HEK293 (cell line): ENCODE measurements around the gene TOM1.

ENCODE experiments used
- CTCF ChIA-PET: fragments of 350-600 bp; formaldehyde crosslinking; extraction: SDS; loops from one replicate; lab custom pipeline; 2021; ENCODE audit warnings: antibody characterized with exemption; lab: Yijun Ruan, JAX
- POLR2A ChIA-PET: fragments of 300-600 bp; formaldehyde crosslinking; extraction: SDS; loops from one replicate; lab custom pipeline; 2020; ENCODE audit warnings: antibody characterized with exemption, inconsistent platforms; lab: Yijun Ruan, JAX
- H3K27ac ChIP-seq: fragments of 200-500 bp; sonication (Bioruptor generic); 2 replicates; pipeline ENCODE4 v1.5.1; 2014; ENCODE audit warnings: low read depth, low read length, control low read depth, inconsistent platforms; ENCODE audit errors: extremely low read depth
- H3K36me3 ChIP-seq, 2 experiments: fragments of 200-500 bp in 1 of 2; sonication (Bioruptor generic) in 1 of 2; 1 replicate in 1 of 2; 2 replicates in 1 of 2; pipeline ENCODE4 v1.5.1; 2014 to 2017; ENCODE audit warnings: inconsistent platforms in 2 of 2, low read length in 2 of 2; ENCODE audit not compliant: control insufficient read depth in 2 of 2, insufficient read depth in 1 of 2
- H3K4me1 ChIP-seq: fragments of 200-500 bp; sonication (Bioruptor generic); 2 replicates; pipeline ENCODE4 v1.5.1; 2014; ENCODE audit warnings: mild to moderate bottlenecking, low read length, inconsistent platforms; ENCODE audit not compliant: control insufficient read depth, insufficient read depth
- H3K4me3 ChIP-seq: 2 replicates; pipeline ENCODE4 v1.5.1; 2011; ENCODE audit warnings: low read depth, mild to moderate bottlenecking, control low read depth, low read length, moderate library complexity
- H3K9me3 ChIP-seq: fragments of 200-500 bp; sonication (Bioruptor generic); 2 replicates; pipeline ENCODE4 v1.5.1; 2014; ENCODE audit warnings: low read depth, low read length, inconsistent platforms; ENCODE audit not compliant: control insufficient read depth, insufficient read depth
- KLF7 ChIP-seq: fragments of 450-650 bp; formaldehyde crosslinking; IDR thresholded peaks from 2 replicates; pipeline ENCODE4 v1.5.1; 2016; ENCODE audit warnings: missing biosample characterization, missing genetic modification characterization, borderline replicate concordance
- ZBTB1 ChIP-seq: fragments of 450-650 bp; formaldehyde crosslinking; IDR thresholded peaks from 2 replicates; pipeline ENCODE4 v1.5.1; 2016; ENCODE audit warnings: missing biosample characterization, missing genetic modification characterization
- ZBTB21 ChIP-seq: fragments of 450-650 bp; formaldehyde crosslinking; IDR thresholded peaks from 2 replicates; pipeline ENCODE4 v1.5.1; 2017; ENCODE audit warnings: missing biosample characterization, missing genetic modification characterization
- ZFP37 ChIP-seq: fragments of 450-650 bp; formaldehyde crosslinking; IDR thresholded peaks from 2 replicates; pipeline ENCODE4 v1.5.1; 2016; ENCODE audit warnings: missing biosample characterization, missing genetic modification characterization
- ZNF184 ChIP-seq: fragments of 450-650 bp; IDR thresholded peaks from 2 replicates; pipeline ENCODE4 v1.5.1; 2018; ENCODE audit warnings: missing biosample characterization, mild to moderate bottlenecking, missing genetic modification characterization
- ZNF202 ChIP-seq: fragments of 450-650 bp; formaldehyde crosslinking; IDR thresholded peaks from 2 replicates; pipeline ENCODE4 v1.5.1; 2016; ENCODE audit warnings: missing biosample characterization, missing genetic modification characterization, borderline replicate concordance
- ZNF211 ChIP-seq: fragments of 450-650 bp; formaldehyde crosslinking; IDR thresholded peaks from 2 replicates; pipeline ENCODE4 v1.5.1; 2016; ENCODE audit warnings: low read depth, missing biosample characterization, missing genetic modification characterization
- ZNF221 ChIP-seq: fragments of 450-650 bp; formaldehyde crosslinking; IDR thresholded peaks from 2 replicates; pipeline ENCODE4 v1.5.1; 2017; ENCODE audit warnings: missing biosample characterization, missing genetic modification characterization, borderline replicate concordance
- ZNF302 ChIP-seq: fragments of 450-650 bp; formaldehyde crosslinking; IDR thresholded peaks from 2 replicates; pipeline ENCODE4 v1.5.1; 2016; ENCODE audit warnings: missing biosample characterization, missing genetic modification characterization, low read depth
- ZNF350 ChIP-seq: fragments of 450-650 bp; formaldehyde crosslinking; IDR thresholded peaks from 2 replicates; pipeline ENCODE4 v1.5.0; 2017; ENCODE audit warnings: missing biosample characterization, mild to moderate bottlenecking, missing genetic modification characterization
- ZNF366 ChIP-seq: fragments of 450-650 bp; formaldehyde crosslinking; conservative IDR thresholded peaks from 2 replicates; pipeline ENCODE4 v1.5.1; 2016; ENCODE audit warnings: missing biosample characterization, missing genetic modification characterization
- ZNF37A ChIP-seq: fragments of 450-650 bp; IDR thresholded peaks from 2 replicates; pipeline ENCODE4 v1.5.1; 2018; ENCODE audit warnings: missing biosample characterization, missing genetic modification characterization
- ZNF416 ChIP-seq: fragments of 450-650 bp; formaldehyde crosslinking; IDR thresholded peaks from 2 replicates; pipeline ENCODE4 v1.5.1; 2016; ENCODE audit warnings: missing biosample characterization, missing genetic modification characterization
- ZNF561 ChIP-seq: fragments of 450-650 bp; IDR thresholded peaks from 2 replicates; pipeline ENCODE4 v1.5.1; 2018; ENCODE audit warnings: missing biosample characterization, missing genetic modification characterization, borderline replicate concordance
- ZNF623 ChIP-seq: fragments of 450-650 bp; formaldehyde crosslinking; IDR thresholded peaks from 2 replicates; pipeline ENCODE4 v1.5.1; 2016; ENCODE audit warnings: missing biosample characterization, missing genetic modification characterization
- ZNF777 ChIP-seq: fragments of 450-650 bp; formaldehyde crosslinking; IDR thresholded peaks from 2 replicates; pipeline ENCODE4 v1.5.1; 2017; ENCODE audit warnings: missing biosample characterization, missing genetic modification characterization, borderline replicate concordance
- ZNF830 ChIP-seq: fragments of 450-650 bp; IDR thresholded peaks from 2 replicates; pipeline ENCODE4 v1.5.0; 2018; ENCODE audit warnings: missing biosample characterization, missing genetic modification characterization, low read depth, mild to moderate bottlenecking, moderate library complexity
- ZNF837 ChIP-seq: fragments of 450-650 bp; formaldehyde crosslinking; IDR thresholded peaks from 2 replicates; pipeline ENCODE4 v1.5.1; 2016; ENCODE audit warnings: missing biosample characterization, missing genetic modification characterization
- TF ChIP-seq, protein P1 (sequence below): fragments of 450-650 bp; formaldehyde crosslinking; IDR thresholded peaks from 2 replicates; pipeline ENCODE4 v1.5.1; 2016; ENCODE audit warnings: missing biosample characterization, missing genetic modification characterization, low read depth
- TF ChIP-seq, protein P2 (sequence below): fragments of 450-650 bp; formaldehyde crosslinking; IDR thresholded peaks from 2 replicates; pipeline ENCODE4 v1.5.1; 2016; ENCODE audit warnings: missing biosample characterization, missing genetic modification characterization
- TF ChIP-seq, protein P3 (sequence below): fragments of 450-650 bp; formaldehyde crosslinking; IDR thresholded peaks from 2 replicates; pipeline ENCODE4 v1.5.1; 2016; ENCODE audit warnings: missing biosample characterization, missing genetic modification characterization
- TF ChIP-seq, protein P4 (sequence below): fragments of 450-650 bp; formaldehyde crosslinking; IDR thresholded peaks from 2 replicates; pipeline ENCODE4 v1.5.1; 2016; ENCODE audit warnings: missing biosample characterization, missing genetic modification characterization
- TF ChIP-seq, protein P5 (sequence below): fragments of 450-650 bp; formaldehyde crosslinking; IDR thresholded peaks from 2 replicates; pipeline ENCODE4 v1.5.1; 2016; ENCODE audit warnings: missing biosample characterization, missing genetic modification characterization

TOM1 gene

DNA sequence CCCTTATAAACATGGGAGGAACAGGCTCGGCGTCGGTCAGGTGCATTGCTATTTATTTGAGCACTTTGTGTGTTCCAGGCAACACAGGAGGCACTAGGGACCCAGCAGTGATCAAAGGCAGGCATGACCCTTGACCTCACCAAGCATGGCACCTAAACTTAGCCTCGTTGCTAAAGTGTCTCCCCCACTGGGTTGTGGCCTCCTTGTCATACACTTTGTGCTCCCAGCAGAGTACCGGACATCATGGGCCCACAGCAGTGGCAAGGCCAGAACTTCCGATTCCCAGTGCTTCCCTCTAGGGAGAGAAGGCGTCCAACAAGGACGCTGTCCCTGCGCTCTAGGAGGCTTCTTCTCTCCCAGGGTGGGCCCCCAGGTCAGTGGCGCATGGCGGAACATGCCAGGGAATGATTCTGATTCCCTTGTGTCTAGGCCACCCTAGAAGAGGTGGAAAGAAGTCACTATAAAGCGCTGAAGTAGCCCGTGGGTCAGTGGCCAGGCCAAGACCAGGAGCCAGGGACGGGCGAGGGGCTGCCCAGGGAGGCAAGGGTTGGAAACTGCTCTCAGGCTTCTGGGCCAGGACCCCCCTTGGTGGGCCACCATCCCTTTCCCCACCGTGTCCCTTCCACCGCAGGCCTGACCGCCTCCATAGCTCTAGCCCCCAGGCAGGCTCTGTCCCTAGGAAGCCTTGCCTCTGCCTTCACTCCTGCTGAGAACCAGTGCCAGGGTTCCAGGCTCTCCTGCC, 19.7 kb downstream of the TOM1 start:
- H3K27ac ChIP-seq: no peak overlapping the region
- no peak overlapping the region for H3K4me3 ChIP-seq
- H3K4me1 ChIP-seq: no peaks in the 10 kb centered on the region
- no peak for TF ChIP-seq ZNF416 (tag by site-specific recombination)
- TF ChIP-seq, protein P1, sequence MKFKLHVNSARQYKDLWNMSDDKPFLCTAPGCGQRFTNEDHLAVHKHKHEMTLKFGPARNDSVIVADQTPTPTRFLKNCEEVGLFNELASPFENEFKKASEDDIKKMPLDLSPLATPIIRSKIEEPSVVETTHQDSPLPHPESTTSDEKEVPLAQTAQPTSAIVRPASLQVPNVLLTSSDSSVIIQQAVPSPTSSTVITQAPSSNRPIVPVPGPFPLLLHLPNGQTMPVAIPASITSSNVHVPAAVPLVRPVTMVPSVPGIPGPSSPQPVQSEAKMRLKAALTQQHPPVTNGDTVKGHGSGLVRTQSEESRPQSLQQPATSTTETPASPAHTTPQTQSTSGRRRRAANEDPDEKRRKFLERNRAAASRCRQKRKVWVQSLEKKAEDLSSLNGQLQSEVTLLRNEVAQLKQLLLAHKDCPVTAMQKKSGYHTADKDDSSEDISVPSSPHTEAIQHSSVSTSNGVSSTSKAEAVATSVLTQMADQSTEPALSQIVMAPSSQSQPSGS (tag by site-specific recombination): no peak
- no peak for TF ChIP-seq ZFP37 (tag by site-specific recombination)
- no peak for TF ChIP-seq ZNF302
- no peak for TF ChIP-seq ZNF37A (tag by site-specific recombination)
- no peak for TF ChIP-seq ZNF202 (tag by site-specific recombination)
- no peak for TF ChIP-seq ZNF837 (tag by site-specific recombination)
- TF ChIP-seq KLF7 (tag by site-specific recombination): no peak
- no peak for TF ChIP-seq ZNF777
- no peak for TF ChIP-seq ZNF561 (tag by site-specific recombination)
- TF ChIP-seq, protein P2, sequence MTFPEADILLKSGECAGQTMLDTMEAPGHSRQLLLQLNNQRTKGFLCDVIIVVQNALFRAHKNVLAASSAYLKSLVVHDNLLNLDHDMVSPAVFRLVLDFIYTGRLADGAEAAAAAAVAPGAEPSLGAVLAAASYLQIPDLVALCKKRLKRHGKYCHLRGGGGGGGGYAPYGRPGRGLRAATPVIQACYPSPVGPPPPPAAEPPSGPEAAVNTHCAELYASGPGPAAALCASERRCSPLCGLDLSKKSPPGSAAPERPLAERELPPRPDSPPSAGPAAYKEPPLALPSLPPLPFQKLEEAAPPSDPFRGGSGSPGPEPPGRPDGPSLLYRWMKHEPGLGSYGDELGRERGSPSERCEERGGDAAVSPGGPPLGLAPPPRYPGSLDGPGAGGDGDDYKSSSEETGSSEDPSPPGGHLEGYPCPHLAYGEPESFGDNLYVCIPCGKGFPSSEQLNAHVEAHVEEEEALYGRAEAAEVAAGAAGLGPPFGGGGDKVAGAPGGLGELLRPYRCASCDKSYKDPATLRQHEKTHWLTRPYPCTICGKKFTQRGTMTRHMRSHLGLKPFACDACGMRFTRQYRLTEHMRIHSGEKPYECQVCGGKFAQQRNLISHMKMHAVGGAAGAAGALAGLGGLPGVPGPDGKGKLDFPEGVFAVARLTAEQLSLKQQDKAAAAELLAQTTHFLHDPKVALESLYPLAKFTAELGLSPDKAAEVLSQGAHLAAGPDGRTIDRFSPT (tag by site-specific recombination): no peak
- no peak for TF ChIP-seq ZNF221
- no peak for TF ChIP-seq ZNF350
- TF ChIP-seq ZNF623 (tag by site-specific recombination): no peak
- TF ChIP-seq, protein P3, sequence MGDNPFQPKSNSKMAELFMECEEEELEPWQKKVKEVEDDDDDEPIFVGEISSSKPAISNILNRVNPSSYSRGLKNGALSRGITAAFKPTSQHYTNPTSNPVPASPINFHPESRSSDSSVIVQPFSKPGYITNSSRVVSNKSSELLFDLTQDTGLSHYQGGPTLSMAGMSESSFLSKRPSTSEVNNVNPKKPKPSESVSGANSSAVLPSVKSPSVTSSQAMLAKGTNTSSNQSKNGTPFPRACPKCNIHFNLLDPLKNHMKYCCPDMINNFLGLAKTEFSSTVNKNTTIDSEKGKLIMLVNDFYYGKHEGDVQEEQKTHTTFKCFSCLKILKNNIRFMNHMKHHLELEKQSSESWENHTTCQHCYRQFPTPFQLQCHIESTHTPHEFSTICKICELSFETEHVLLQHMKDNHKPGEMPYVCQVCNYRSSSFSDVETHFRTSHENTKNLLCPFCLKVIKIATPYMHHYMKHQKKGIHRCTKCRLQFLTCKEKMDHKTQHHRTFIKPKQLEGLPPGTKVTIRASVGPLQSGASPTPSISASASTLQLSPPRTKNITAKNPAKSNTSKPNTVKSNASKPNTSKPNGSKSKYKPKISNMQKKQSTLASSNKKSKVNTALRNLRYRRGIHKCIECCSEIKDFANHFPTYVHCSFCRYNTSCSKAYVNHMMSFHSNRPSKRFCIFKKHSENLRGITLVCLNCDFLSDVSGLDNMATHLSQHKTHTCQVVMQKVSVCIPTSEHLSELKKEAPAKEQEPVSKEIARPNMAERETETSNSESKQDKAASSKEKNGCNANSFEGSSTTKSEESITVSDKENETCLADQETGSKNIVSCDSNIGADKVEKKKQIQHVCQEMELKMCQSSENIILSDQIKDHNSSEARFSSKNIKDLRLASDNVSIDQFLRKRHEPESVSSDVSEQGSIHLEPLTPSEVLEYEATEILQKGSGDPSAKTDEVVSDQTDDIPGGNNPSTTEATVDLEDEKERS (tag by site-specific recombination): no peak
- TF ChIP-seq ZBTB21 (tag by site-specific recombination): no peak
- H3K9me3 ChIP-seq: no peaks in the 10 kb centered on the region
- ChIA-PET POLR2A (no interaction called here), CTCF (interaction anchor here (0.6 to 0.8 kb wide), 3 partner anchors 12 to 32 kb away, joined by 3 to 5 read pairs (median 4); no protein-coding TSS in a partner anchor)
- peaks cover 0 to 62% of the 10 kb centered on the region in 2 experiments; a peak in 2 of 3 replicates for H3K36me3 ChIP-seq

DNA sequence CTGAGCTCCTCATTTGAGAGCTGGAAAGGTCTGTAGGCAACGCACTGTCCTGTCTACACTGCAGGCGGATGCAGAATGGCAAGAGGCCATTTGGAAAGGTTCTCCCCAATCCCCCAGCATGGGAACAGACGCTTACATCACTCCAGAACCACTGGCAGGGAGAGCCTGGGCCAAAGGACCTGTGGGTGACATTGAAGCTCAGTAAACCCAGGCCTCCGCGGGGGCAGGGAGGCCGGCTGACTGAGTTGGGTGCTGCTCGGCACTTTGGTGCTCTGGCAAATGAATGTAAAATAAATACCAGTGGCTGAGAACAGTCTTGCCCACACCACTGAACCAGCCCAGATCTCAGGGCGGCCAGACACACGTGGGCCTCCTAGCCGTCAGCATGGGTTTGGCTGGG, 22.4 kb downstream of the TOM1 start:
- TF ChIP-seq, protein P4, sequence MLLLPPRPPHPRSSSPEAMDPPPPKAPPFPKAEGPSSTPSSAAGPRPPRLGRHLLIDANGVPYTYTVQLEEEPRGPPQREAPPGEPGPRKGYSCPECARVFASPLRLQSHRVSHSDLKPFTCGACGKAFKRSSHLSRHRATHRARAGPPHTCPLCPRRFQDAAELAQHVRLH: no peak
- TF ChIP-seq ZNF366 (tag by site-specific recombination): no peak
- TF ChIP-seq ZNF830: no peak
- no peak for TF ChIP-seq ZNF184
- TF ChIP-seq ZNF211: no peak
- TF ChIP-seq, protein P5, sequence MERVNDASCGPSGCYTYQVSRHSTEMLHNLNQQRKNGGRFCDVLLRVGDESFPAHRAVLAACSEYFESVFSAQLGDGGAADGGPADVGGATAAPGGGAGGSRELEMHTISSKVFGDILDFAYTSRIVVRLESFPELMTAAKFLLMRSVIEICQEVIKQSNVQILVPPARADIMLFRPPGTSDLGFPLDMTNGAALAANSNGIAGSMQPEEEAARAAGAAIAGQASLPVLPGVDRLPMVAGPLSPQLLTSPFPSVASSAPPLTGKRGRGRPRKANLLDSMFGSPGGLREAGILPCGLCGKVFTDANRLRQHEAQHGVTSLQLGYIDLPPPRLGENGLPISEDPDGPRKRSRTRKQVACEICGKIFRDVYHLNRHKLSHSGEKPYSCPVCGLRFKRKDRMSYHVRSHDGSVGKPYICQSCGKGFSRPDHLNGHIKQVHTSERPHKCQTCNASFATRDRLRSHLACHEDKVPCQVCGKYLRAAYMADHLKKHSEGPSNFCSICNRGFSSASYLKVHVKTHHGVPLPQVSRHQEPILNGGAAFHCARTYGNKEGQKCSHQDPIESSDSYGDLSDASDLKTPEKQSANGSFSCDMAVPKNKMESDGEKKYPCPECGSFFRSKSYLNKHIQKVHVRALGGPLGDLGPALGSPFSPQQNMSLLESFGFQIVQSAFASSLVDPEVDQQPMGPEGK: no peak
- no peak for TF ChIP-seq ZBTB1 (tag by site-specific recombination)

More for the DNA sequence above, 22.4 kb downstream of the TOM1 start:
- ChIA-PET CTCF (no interaction called here), POLR2A (no interaction called here)
- Histone ChIP-seq H3K9me3 (no peaks in the 10 kb centered on the region), H3K4me1 (no peaks in the 10 kb centered on the region), H3K36me3 (peaks cover 0 to 89% of the 10 kb centered on the region in 2 experiments; a peak in 2 of 3 replicates), H3K27ac (no peak overlapping the region), H3K4me3 (no peak overlapping the region)
